ENCODE data around the gene HDAC4. TPM values are rescaled to one million over a fixed set of nuclear protein-coding genes. Genes with fewer than 3 reads are reported as not detected.

HDAC4 gene
- total RNA-seq, 1 donor from 2014 or later, result 11.8 TPM

- Mint-ChIP-seq H3K36me3 (ENCODE audit: low read depth, unreplicated experiment) (no peaks in the 10 kb centered on the region), H3K27ac (ENCODE audit: unreplicated experiment) (peak overlapping the region; percentile 96), H3K27me3 (ENCODE audit: low read depth, unreplicated experiment) (no peaks in the 10 kb centered on the region), H3K4me3 (ENCODE audit: unreplicated experiment) (no peak overlapping the region), H3K4me1 (ENCODE audit: low read depth, unreplicated experiment) (peaks cover 39% of the 10 kb centered on the region), H3K9me3 (ENCODE audit: unreplicated experiment) (no peaks in the 10 kb centered on the region)
- no peaks in the 10 kb centered on the region for H3K36me3 ChIP-seq (ENCODE audit: insufficient read depth, low read length)
- H3K9me3 ChIP-seq (ENCODE audit: insufficient read depth, low read depth, low read length), result no peaks in the 10 kb centered on the region
- H2AFZ ChIP-seq (ENCODE audit: low read depth, low read length), result peak overlapping the region; percentile 13
- DNase-seq (ENCODE audit: low read depth) (peak; percentile 80), FAIRE-seq (peak; percentile 62)
- H3K4me3 ChIP-seq (ENCODE audit: insufficient read depth, low read depth, low read length), result no peak overlapping the region
- H3K9ac ChIP-seq (ENCODE audit: low read length), result peak overlapping the region; percentile 5
- peak overlapping the region; percentile 50 for H3K4me2 ChIP-seq (ENCODE audit: low read length)
- H4K20me1 ChIP-seq (ENCODE audit: insufficient read depth, low read length), result peaks cover 13% of the 10 kb centered on the region
- H3K27ac ChIP-seq (ENCODE audit: low read depth, low read length), result no peak overlapping the region
- TF ChIP-seq, protein P1, sequence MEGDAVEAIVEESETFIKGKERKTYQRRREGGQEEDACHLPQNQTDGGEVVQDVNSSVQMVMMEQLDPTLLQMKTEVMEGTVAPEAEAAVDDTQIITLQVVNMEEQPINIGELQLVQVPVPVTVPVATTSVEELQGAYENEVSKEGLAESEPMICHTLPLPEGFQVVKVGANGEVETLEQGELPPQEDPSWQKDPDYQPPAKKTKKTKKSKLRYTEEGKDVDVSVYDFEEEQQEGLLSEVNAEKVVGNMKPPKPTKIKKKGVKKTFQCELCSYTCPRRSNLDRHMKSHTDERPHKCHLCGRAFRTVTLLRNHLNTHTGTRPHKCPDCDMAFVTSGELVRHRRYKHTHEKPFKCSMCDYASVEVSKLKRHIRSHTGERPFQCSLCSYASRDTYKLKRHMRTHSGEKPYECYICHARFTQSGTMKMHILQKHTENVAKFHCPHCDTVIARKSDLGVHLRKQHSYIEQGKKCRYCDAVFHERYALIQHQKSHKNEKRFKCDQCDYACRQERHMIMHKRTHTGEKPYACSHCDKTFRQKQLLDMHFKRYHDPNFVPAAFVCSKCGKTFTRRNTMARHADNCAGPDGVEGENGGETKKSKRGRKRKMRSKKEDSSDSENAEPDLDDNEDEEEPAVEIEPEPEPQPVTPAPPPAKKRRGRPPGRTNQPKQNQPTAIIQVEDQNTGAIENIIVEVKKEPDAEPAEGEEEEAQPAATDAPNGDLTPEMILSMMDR (IDR thresholded peaks at IDR 0.05; ENCODE audit: insufficient read depth, low read depth, low read length), result no peak
- TF ChIP-seq EZH2 (IDR thresholded peaks at IDR 0.05; ENCODE audit: insufficient read depth, low read length), result no peak
- no peaks in the 10 kb centered on the region for H3K27me3 ChIP-seq (ENCODE audit: insufficient read depth, low read length)
- peaks cover 50% of the 10 kb centered on the region for H3K4me1 ChIP-seq (ENCODE audit: insufficient read depth, low read length)
- H3K79me2 ChIP-seq (ENCODE audit: insufficient read depth, low read length), result peaks cover 11% of the 10 kb centered on the region
Observed at GRCh38 chr2:239225871-239226561, 174.8 kb downstream of the HDAC4 start.

- Mint-ChIP-seq H3K9me3 (ENCODE audit: unreplicated experiment) (no peaks in the 10 kb centered on the region), H3K36me3 (ENCODE audit: low read depth, unreplicated experiment) (no peaks in the 10 kb centered on the region), H3K4me1 (ENCODE audit: low read depth, unreplicated experiment) (peaks cover 37% of the 10 kb centered on the region), H3K27ac (ENCODE audit: unreplicated experiment) (peak overlapping the region; percentile 69), H3K4me3 (ENCODE audit: unreplicated experiment) (no peak overlapping the region), H3K27me3 (ENCODE audit: low read depth, unreplicated experiment) (no peaks in the 10 kb centered on the region)
- peaks cover 50% of the 10 kb centered on the region for H3K4me1 ChIP-seq (ENCODE audit: insufficient read depth, low read length)
- H3K9ac ChIP-seq (ENCODE audit: low read length), result peak overlapping the region; percentile 5
- H4K20me1 ChIP-seq (ENCODE audit: insufficient read depth, low read length), result peaks cover 13% of the 10 kb centered on the region
- H3K79me2 ChIP-seq (ENCODE audit: insufficient read depth, low read length), result peaks cover 14% of the 10 kb centered on the region
- TF ChIP-seq, protein P1 (IDR thresholded peaks at IDR 0.05; ENCODE audit: insufficient read depth, low read depth, low read length), result no peak
- TF ChIP-seq EZH2 (IDR thresholded peaks at IDR 0.05; ENCODE audit: insufficient read depth, low read length), result no peak
- H3K36me3 ChIP-seq (ENCODE audit: insufficient read depth, low read length), result no peaks in the 10 kb centered on the region
- no peaks in the 10 kb centered on the region for H3K9me3 ChIP-seq (ENCODE audit: insufficient read depth, low read depth, low read length)
- no peak overlapping the region for H3K4me3 ChIP-seq (ENCODE audit: insufficient read depth, low read depth, low read length)
- H3K27ac ChIP-seq (ENCODE audit: low read depth, low read length), result no peak overlapping the region
- no peaks in the 10 kb centered on the region for H3K27me3 ChIP-seq (ENCODE audit: insufficient read depth, low read length)
- FAIRE-seq, result no peak
- H3K4me2 ChIP-seq (ENCODE audit: low read length), result peak overlapping the region; percentile 50
- DNase-seq (ENCODE audit: low read depth), result no peak
- H2AFZ ChIP-seq (ENCODE audit: low read depth, low read length), result no peak overlapping the region
Observed at GRCh38 chr2:239225371-239225851, 175.4 kb downstream of the HDAC4 start.

DNA sequence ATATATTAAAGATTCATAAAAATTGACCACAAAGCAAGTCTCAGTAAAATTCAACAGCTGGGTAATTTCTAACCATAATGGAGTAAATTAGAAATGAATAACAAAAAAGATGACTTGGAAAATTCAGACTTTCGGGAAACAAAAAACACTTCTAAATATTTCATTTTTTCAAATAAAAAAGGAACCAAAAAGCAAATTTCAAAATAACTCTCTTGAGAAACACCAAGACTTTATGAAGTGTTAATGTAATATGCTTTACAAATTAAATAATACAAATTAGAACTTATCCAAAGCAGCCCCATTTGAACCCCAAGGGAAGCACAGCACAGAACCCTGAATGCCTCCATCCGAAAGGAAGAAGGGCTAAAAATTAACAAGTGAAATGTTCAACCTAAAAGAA, 175.9 kb downstream of the HDAC4 start:
- Mint-ChIP-seq H3K27me3 (ENCODE audit: low read depth, unreplicated experiment) (no peaks in the 10 kb centered on the region), H3K27ac (ENCODE audit: unreplicated experiment) (peak overlapping the region; percentile 69), H3K36me3 (ENCODE audit: low read depth, unreplicated experiment) (no peaks in the 10 kb centered on the region), H3K9me3 (ENCODE audit: unreplicated experiment) (no peaks in the 10 kb centered on the region), H3K4me1 (ENCODE audit: low read depth, unreplicated experiment) (peaks cover 35% of the 10 kb centered on the region), H3K4me3 (ENCODE audit: unreplicated experiment) (no peak overlapping the region)
- Histone ChIP-seq H2AFZ (ENCODE audit: low read depth, low read length) (no peak overlapping the region), H3K27me3 (ENCODE audit: insufficient read depth, low read length) (no peaks in the 10 kb centered on the region), H3K9ac (ENCODE audit: low read length) (no peak overlapping the region), H3K9me3 (ENCODE audit: insufficient read depth, low read depth, low read length) (no peaks in the 10 kb centered on the region), H3K27ac (ENCODE audit: low read depth, low read length) (no peak overlapping the region), H4K20me1 (ENCODE audit: insufficient read depth, low read length) (peaks cover 13% of the 10 kb centered on the region), H3K4me1 (ENCODE audit: insufficient read depth, low read length) (peaks cover 50% of the 10 kb centered on the region), H3K79me2 (ENCODE audit: insufficient read depth, low read length) (peaks cover 14% of the 10 kb centered on the region), H3K4me3 (ENCODE audit: insufficient read depth, low read depth, low read length) (no peak overlapping the region), H3K4me2 (ENCODE audit: low read length) (no peak overlapping the region), H3K36me3 (ENCODE audit: insufficient read depth, low read length) (no peaks in the 10 kb centered on the region)
- DNase-seq (ENCODE audit: low read depth), result no peak
- FAIRE-seq, result no peak
- TF ChIP-seq EZH2 (IDR thresholded peaks at IDR 0.05; ENCODE audit: insufficient read depth, low read length), result no peak
- TF ChIP-seq, protein P1 (IDR thresholded peaks at IDR 0.05; ENCODE audit: insufficient read depth, low read depth, low read length), result no peak
